Activated naive CD4-positive, alpha-beta T cell treated with anti-CD3 and anti-CD28 coated beads for 36 hours (primary cell): ENCODE measurements around the gene SUOX. TPM values are rescaled to one million over a fixed set of nuclear protein-coding genes. Genes with fewer than 3 reads are reported as not detected.

Experiments
- CTCF ChIA-PET: fragments of 350-600 bp; sonication (Branson Sonifier 250); formaldehyde crosslinking; loops from one replicate; lab custom pipeline; 2021; ENCODE audit warnings: antibody characterized with exemption; lab: Charles Lee
- DNase-seq: peaks from one replicate; pipeline ENCODE4 v3.0.0-alpha.2; 2020
- H3K27ac Mint-ChIP-seq: one replicate; pipeline ENCODE4 v1.8.0; 2021; ENCODE audit warnings: mild to moderate bottlenecking, mixed read lengths
- H3K27me3 Mint-ChIP-seq: one replicate; pipeline ENCODE4 v1.8.0; 2021; ENCODE audit warnings: low read depth, mixed read lengths
- H3K36me3 Mint-ChIP-seq: one replicate; pipeline ENCODE4 v1.8.0; 2021; ENCODE audit warnings: low read depth, mixed read lengths
- H3K4me1 Mint-ChIP-seq: one replicate; pipeline ENCODE4 v1.8.0; 2021; ENCODE audit warnings: low read depth, mixed read lengths
- H3K4me3 Mint-ChIP-seq: one replicate; pipeline ENCODE4 v1.8.0; 2021; ENCODE audit warnings: mild to moderate bottlenecking, moderate library complexity, mixed read lengths
- H3K9me3 Mint-ChIP-seq: one replicate; pipeline ENCODE4 v1.8.0; 2021; ENCODE audit warnings: mixed read lengths
- intact Hi-C: fragments of 100-400 bp; cut with micrococcal nuclease; formaldehyde crosslinking; loops from one replicate; pipeline ENCODE4 v1.15.1; 2023
- total RNA-seq, 2 experiments: library from RNA; stranded (reverse); gene quantifications; one replicate each; pipeline ENCODE4 v1.2.3, GENCODE V29; 2021

Gene SUOX
- total RNA-seq, 2 experiments from 2014 or later: 1.7 to 2.2 TPM

DNA sequence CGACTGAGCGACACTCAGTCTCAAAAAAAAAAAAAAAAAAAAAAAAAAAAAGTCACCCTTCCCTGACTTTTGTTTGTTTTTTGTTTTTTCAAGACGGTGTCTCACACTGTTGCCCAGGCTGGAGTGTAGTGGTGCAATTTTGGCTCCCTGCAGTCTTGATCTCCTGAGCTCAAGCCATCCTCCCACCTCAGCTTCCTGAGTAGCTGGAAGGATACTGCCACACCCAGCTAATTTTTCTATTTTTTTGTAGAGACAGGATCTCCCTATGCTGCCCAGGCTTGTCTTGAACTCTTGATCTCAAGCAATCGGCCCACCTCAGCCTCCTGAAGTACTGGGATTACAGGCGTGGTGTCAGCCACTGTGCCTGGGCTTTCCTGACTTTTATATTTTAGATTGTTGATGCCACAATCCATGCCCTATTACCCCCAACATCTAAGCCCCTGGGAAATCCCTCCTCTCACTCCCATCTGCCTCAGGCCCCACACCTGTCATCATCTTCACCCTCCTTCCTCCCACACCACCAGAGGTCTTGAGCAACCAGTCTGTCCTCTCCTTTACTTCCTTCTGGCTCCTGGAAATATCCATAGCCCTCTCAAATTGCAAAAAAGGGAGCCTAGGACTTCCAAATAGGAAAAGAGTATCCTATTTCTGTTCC, 31.6 kb downstream of the SUOX start:
- no peak overlapping the region for H3K4me3 Mint-ChIP-seq

DNA sequence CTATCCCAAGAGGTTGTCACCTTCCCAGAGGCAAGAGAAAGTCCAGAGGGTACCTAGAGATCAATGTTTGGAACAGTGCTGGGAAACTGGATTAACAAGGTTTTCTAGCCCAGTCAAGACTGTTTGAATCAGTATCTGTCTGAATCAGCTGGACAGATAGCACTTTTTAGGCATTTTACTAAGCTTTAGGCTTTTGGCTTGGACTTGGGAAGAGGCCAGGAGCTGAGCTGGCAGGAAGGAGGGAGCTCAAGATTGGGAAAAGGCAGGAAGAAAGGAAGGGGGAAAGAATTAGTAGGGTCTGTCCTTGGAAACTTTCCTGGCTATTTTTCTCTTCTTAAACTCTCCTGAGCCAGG, 32.1 kb downstream of the SUOX start:
- CTCF ChIA-PET: interaction anchor here (0.5 to 6.2 kb wide), 13 partner anchors 9 to 291 kb away, joined by 3 to 90 read pairs (median 5); partner anchors contain the start of genes IKZF4, RAB5B and SUOX
- peak overlapping the region; percentile 14 for H3K27ac Mint-ChIP-seq
- intact Hi-C loops: loop anchor here (1.0 kb wide), 2 partner anchors 33 to 291 kb away; no protein-coding TSS in a partner anchor
- DNase-seq: no peak
- H3K4me1 Mint-ChIP-seq: peaks cover 24% of the 10 kb centered on the region
- no peaks in the 10 kb centered on the region for H3K27me3 Mint-ChIP-seq
- no peaks in the 10 kb centered on the region for H3K9me3 Mint-ChIP-seq
- peaks cover 35% of the 10 kb centered on the region for H3K36me3 Mint-ChIP-seq
- no peak overlapping the region for H3K4me3 Mint-ChIP-seq

More for the DNA sequence above, 31.6 kb downstream of the SUOX start:
- Mint-ChIP-seq H3K27ac (no peak overlapping the region), H3K36me3 (peaks cover 34% of the 10 kb centered on the region), H3K9me3 (no peaks in the 10 kb centered on the region), H3K27me3 (no peaks in the 10 kb centered on the region), H3K4me1 (peaks cover 27% of the 10 kb centered on the region)
- no peak for DNase-seq
- intact Hi-C loops: loop anchor here (1.0 kb wide), 2 partner anchors 32 to 290 kb away; no protein-coding TSS in a partner anchor
- CTCF ChIA-PET: interaction anchor here (0.5 to 6.2 kb wide), 14 partner anchors 8 to 290 kb away, joined by 3 to 90 read pairs (median 4); partner anchors contain the start of genes IKZF4 and SUOX

DNA sequence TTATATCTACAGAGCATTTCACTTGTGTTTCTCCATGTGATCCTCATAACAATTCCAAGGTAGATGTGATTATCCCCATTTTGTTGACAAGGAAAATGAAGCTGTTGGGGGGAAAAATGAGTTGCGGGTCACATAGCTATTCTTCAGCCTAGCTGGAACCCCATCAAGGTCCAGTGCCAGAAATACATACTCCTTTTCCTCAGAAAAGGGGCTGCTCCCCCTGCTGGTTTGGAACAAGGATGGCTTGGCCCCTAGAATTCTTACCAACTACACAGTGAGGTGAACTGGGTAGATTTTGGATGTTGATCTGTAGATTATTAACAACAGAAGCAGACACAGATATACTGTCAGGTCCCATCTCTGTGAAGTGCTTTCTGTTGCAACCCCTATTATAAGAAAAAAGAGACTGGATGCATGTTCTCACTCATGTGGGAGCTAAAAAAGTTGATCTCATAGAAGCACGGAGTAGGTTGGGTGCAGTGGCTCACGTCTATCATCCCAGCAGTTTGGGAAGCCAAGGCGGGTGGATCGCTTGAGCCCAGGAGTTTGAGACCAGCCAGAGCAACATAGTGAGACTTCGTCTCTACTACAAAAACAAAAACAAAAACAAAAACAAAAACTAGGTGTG, 32.7 kb downstream of the SUOX start:
- intact Hi-C loops: loop anchor here (1.0 kb wide), 2 partner anchors 33 to 291 kb away; no protein-coding TSS in a partner anchor
- H3K4me1 Mint-ChIP-seq: peaks cover 24% of the 10 kb centered on the region
- H3K27me3 Mint-ChIP-seq: no peaks in the 10 kb centered on the region
- no peak overlapping the region for H3K27ac Mint-ChIP-seq
- no peaks in the 10 kb centered on the region for H3K9me3 Mint-ChIP-seq
- CTCF ChIA-PET: interaction anchor here (0.7 to 6.2 kb wide), 14 partner anchors 9 to 310 kb away, joined by 3 to 90 read pairs (median 4); partner anchors contain the start of genes IKZF4, RAB5B, RDH5 and SUOX
- peaks cover 41% of the 10 kb centered on the region for H3K36me3 Mint-ChIP-seq
- no peak overlapping the region for H3K4me3 Mint-ChIP-seq
- peak; percentile 65 for DNase-seq

DNA sequence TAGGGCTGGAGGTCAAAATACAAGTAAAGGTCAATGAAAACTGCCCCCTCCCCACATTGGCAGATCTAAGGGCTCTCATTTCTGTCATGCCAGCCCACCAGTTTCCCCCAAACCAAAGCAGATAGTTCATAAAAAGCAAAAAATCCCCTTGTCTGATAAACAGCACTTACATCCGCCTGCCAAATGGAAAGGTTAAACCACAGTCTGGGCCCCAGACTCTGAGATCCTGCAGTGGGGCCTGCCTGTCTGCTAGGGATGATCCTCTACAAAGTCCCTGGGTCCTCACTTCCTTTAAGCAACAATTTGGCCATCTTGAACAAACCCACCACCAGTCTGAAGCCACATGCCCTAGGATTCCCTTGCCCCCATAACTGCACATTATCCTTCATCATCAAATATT, 34.9 kb downstream of the SUOX start:
- Mint-ChIP-seq H3K36me3 (peaks cover 46% of the 10 kb centered on the region), H3K27me3 (no peaks in the 10 kb centered on the region), H3K4me1 (peaks cover 24% of the 10 kb centered on the region), H3K9me3 (no peaks in the 10 kb centered on the region), H3K27ac (peak overlapping the region; percentile 85), H3K4me3 (no peak overlapping the region)
- intact Hi-C loops: no loop called here
- peak; percentile 59 for DNase-seq
- CTCF ChIA-PET: interaction anchor here (1.0 to 1.2 kb wide), 2 partner anchors 36 to 294 kb away, joined by 3 to 4 read pairs; no protein-coding TSS in a partner anchor

DNA sequence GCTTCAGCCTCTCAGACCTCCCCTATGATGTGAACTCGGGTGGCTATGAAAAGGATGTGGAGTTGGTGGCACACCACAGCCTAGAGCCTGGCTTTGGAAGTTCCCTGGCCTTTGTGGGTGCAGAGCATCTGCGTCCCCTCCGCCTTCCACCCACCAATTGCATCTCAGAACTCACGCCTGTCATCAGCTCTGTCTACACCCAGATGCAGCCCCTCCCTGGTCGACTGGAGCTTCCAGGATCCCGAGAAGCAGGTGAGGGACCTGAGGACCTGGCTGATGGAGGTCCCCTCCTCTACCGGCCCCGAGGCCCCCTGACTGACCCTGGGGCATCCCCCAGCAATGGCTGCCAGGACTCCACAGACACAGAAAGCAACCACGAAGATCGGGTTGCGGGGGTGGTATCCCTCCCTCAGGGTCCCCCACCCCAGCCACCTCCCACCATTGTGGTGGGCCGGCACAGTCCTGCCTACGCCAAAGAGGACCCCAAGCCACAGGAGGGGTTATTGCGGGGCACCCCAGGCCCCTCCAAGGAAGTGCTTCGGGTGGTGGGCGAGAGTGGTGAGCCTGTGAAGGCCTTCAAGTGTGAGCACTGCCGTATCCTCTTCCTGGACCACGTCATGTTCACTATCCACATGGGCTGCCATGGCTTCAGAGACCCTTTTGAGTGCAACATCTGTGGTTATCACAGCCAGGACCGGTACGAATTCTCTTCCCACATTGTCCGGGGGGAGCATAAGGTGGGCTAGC, 37.7 kb downstream of the SUOX start:
- no peak for DNase-seq
- Mint-ChIP-seq H3K27ac (no peak overlapping the region), H3K4me1 (peaks cover 25% of the 10 kb centered on the region), H3K9me3 (no peaks in the 10 kb centered on the region), H3K4me3 (no peak overlapping the region), H3K27me3 (no peaks in the 10 kb centered on the region), H3K36me3 (peaks cover 33% of the 10 kb centered on the region)
- CTCF ChIA-PET: interaction anchor here (1.0 kb wide), 1 partner anchor 39 kb away, joined by 5 read pairs; no protein-coding TSS in a partner anchor
- intact Hi-C loops: no loop called here

DNA sequence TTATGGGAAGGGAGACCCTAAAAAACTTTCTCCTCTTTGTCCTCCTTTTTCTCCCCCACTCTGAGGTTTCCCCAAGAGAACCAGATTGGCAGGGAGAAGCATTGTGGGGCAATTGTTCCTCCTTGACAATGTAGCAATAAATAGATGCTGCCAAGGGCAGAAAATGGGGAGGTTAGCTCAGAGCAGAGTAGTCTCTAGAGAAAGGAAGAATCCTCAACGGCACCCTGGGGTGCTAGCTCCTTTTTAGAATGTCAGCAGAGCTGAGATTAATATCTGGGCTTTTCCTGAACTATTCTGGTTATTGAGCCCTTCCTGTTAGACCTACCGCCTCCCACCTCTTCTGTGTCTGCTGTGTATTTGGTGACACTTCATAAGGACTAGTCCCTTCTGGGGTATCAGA, 40.1 kb downstream of the SUOX start:
- H3K4me1 Mint-ChIP-seq: peaks cover 36% of the 10 kb centered on the region

DNA sequence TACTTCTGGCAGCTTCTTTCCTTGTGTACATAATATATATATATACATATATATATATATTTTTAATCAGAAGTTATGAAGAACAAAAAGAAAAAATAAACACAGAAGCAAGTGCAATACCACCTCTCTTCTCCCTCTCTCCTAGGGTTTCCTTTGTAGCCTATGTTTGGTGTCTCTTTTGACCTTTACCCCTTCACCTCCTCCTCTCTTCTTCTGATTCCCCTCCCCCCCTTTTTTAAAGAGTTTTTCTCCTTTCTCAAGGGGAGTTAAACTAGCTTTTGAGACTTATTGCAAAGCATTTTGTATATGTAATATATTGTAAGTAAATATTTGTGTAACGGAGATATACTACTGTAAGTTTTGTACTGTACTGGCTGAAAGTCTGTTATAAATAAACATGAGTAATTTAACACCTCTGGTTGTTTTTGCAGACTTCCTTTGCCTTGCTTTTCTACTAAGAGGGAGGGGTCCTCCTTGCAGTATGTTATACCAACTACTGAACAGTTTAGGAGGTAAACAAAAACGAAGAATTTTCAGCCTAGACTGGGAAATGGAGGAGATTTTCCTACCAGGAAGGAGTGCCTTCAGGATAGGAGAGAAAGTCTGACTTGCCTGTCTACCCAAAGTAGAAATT, 41.1 kb downstream of the SUOX start:
- peaks cover 30% of the 10 kb centered on the region for H3K36me3 Mint-ChIP-seq
- peaks cover 35% of the 10 kb centered on the region for H3K4me1 Mint-ChIP-seq
- no peak overlapping the region for H3K27ac Mint-ChIP-seq
- no peak for DNase-seq
- H3K27me3 Mint-ChIP-seq: no peaks in the 10 kb centered on the region
- CTCF ChIA-PET: interaction anchor here (0.8 to 1.3 kb wide), 2 partner anchors 28 to 42 kb away, joined by 3 to 4 read pairs; no protein-coding TSS in a partner anchor
- no peaks in the 10 kb centered on the region for H3K9me3 Mint-ChIP-seq
- no peak overlapping the region for H3K4me3 Mint-ChIP-seq
- intact Hi-C loops: no loop called here

More for the DNA sequence above, 40.1 kb downstream of the SUOX start:
- Mint-ChIP-seq H3K9me3 (no peaks in the 10 kb centered on the region), H3K27ac (no peak overlapping the region), H3K27me3 (no peaks in the 10 kb centered on the region), H3K4me3 (no peak overlapping the region), H3K36me3 (peaks cover 28% of the 10 kb centered on the region)
- intact Hi-C loops: no loop called here
- no peak for DNase-seq
- CTCF ChIA-PET: no interaction called here

DNA sequence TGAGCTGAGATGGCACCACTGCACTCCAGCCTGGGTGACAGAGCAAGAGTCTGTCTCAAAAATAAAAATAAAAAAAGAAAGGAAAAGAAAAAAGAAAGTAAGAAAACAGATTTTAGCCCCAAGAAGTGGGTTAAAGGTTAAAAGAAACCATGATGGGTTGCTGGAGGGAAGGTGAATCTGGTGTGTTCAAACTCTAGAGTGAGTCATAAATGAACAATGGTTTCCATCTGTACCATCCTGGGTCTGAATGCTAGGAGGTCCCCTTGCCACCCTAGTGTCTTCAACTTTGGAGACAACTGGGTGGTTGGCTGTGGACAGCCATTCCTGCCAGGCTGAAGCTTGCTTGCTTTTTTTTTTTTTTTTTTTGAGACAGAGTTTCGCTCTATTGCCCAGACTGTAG, 43.1 kb downstream of the SUOX start:
- Mint-ChIP-seq H3K27ac (peak overlapping the region; percentile 98), H3K36me3 (peaks cover 31% of the 10 kb centered on the region), H3K9me3 (no peaks in the 10 kb centered on the region), H3K4me3 (peak overlapping the region; percentile 96), H3K4me1 (peaks cover 45% of the 10 kb centered on the region), H3K27me3 (no peaks in the 10 kb centered on the region)
- intact Hi-C loops: loop anchor here (2.0 kb wide), 2 partner anchors 409 to 429 kb away; partner anchors contain the start of genes SPRYD4 and TIMELESS
- peak; percentile 45 for DNase-seq
- CTCF ChIA-PET: interaction anchor here (0.6 to 3.1 kb wide), 14 partner anchors 11 to 306 kb away, joined by 3 to 25 read pairs (median 4); partner anchors contain the start of genes RAB5B, SMARCC2 and SUOX

DNA sequence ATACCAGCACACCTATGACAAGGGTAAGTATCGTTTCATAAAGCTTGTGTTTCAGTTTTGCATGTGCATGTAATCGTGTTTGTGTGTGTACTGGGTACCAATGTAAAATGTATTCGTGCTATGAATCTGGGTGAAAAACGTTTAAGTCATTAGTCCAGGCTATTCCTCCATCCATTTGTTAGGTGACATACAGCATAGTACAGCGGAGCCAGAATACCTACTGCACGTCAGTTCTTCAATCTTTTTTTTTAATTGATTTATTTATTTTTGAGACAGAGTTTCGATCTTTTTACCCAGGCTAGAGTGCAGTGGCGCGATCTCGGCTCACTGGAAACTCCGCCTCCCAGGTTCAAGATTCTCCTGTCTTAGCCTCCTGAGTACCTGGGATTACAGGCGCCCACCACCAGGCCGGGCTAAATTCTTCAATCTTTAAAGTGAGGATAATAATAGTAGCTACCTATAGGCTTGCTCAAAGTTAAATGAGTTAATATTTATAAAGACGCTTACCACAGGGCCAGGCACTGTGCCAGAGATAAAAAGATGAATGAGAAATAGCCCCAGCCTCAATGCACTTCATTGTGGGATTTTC, 44.0 kb downstream of the SUOX start:
- Mint-ChIP-seq H3K4me1 (peaks cover 50% of the 10 kb centered on the region), H3K27ac (peak overlapping the region; percentile 98), H3K27me3 (no peaks in the 10 kb centered on the region), H3K36me3 (peaks cover 24% of the 10 kb centered on the region), H3K4me3 (peak overlapping the region; percentile 96), H3K9me3 (no peaks in the 10 kb centered on the region)
- no peak for DNase-seq
- intact Hi-C loops: loop anchor here (1.0 to 2.0 kb wide), 13 partner anchors 20 to 428 kb away; partner anchors contain the start of genes DNAJC14, GDF11, IKZF4 and PA2G4
- CTCF ChIA-PET: interaction anchor here (0.6 to 3.1 kb wide), 15 partner anchors 12 to 307 kb away, joined by 3 to 25 read pairs (median 4); partner anchors contain the start of genes RAB5B, SMARCC2 and SUOX

DNA sequence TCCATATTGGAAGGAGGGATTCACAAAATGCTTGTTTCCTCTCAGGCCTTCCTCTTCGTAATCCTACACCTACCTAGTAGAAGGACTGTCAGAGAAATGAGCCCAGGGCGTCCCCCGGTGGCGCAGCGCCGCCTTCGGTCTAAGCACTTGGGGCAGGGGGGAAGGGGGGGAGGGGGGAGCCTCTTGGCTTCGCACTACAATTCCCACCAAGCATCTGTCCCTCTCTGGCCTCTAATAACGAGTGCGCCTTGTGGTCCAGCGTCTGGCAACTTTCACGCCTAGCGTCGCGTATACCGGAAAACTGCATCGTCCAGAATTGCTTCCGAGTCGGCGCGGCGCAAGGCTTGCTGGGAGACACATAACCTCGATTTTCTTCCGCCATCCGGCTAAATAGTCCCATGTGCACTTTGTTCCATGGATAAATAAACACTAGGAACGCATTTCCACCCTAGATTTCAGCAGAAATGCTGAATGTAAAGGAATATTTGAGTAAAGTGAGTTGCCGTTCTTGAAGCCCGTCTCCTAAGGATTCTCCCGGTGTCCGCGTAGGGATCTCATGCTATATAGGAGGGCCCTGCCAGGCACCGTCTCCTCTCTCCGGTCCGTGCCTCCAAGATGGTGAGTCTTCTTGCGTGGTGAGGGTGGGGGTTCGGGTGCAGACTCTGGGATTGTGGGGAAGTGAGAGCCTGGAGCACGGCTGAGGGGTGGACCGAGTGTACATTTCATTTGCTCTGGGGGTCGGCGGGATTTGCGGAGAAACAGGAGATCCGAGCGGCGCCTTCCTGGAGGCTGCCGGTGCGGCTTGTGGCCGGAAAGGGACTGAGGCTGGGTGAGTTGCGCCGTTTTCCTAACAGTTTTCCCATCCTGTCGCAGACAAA, 44.7 kb downstream of the SUOX start, which contains the start of gene RPS26:
Gene RPS26 (plus strand): TSS at position 367 of the 878 bp plus-strand sequence. CDS start 249 bp downstream, at position 616.
- Mint-ChIP-seq H3K4me1 (peaks cover 57% of the 10 kb centered on the region), H3K36me3 (peaks cover 22% of the 10 kb centered on the region)
- intact Hi-C loops: loop anchor here (1.0 to 2.0 kb wide), 13 partner anchors 20 to 427 kb away; partner anchors contain the start of genes DNAJC14, GDF11, IKZF4 and PA2G4

More for the DNA sequence above, 44.7 kb downstream of the SUOX start, which contains the start of gene RPS26:
- Mint-ChIP-seq H3K27me3 (no peaks in the 10 kb centered on the region), H3K4me3 (peak within 1 kb of the TSS; percentile 96), H3K27ac (peak within 1 kb of the TSS; percentile 98), H3K9me3 (no peaks in the 10 kb centered on the region)
- CTCF ChIA-PET: interaction anchor here (1.0 to 3.1 kb wide), 7 partner anchors 12 to 303 kb away, joined by 3 to 25 read pairs (median 8); partner anchors contain the start of genes RAB5B and SUOX
- peak; percentile 96 for DNase-seq
